Fibroblast of lung (primary cell): ENCODE results near the gene ATP11C.

Source experiments
- CTCF ChIP-seq, 2 donors: IDR thresholded peaks in 1 of 2; conservative IDR thresholded peaks in 1 of 2; 1 replicate in 1 of 2; 2 replicates in 1 of 2; pipeline ENCODE4 v1.5.1; 2011 to 2012; ENCODE audit warnings: low read length in 2 of 2, control low read depth in 1 of 2, inconsistent platforms in 1 of 2, low read depth in 1 of 2, mild to moderate bottlenecking in 1 of 2
- EZH2 ChIP-seq: IDR thresholded peaks from 2 replicates; pipeline ENCODE4 v1.5.1; 2012; ENCODE audit warnings: low read length, control low read depth, mild to moderate bottlenecking; ENCODE audit errors: missing control alignments

GRCh38 chrX:139936259-139936658 is 3.4 kb upstream of the ATP11C start:
- no peak for TF ChIP-seq CTCF (conservative IDR thresholded peaks at IDR 0.05 in 1 of 2, IDR thresholded peaks at IDR 0.05 in 1 of 2; ENCODE audit: low read depth in 1 of 2, low read length in 2 of 2)
- no peak for TF ChIP-seq EZH2
